A549 (cell line): ENCODE data around the gene KIF1C. TPM values are rescaled to one million over a fixed set of nuclear protein-coding genes. Genes with fewer than 3 reads are reported as not detected.
A peak's percentile ranks its signal among the peaks of the same experiment; 100 is the strongest.

Experiments
- ATAC-seq, 2 experiments: fragments of 200-7000 bp in 1 of 2; fragments of >200 bp in 1 of 2; cut with Nextera tagmentation in 1 of 2; cut with Tn5 transposase in 1 of 2; 3 replicates each; pipeline versions ENCODE4 v1.8.0 to v1.9.1; 2018 to 2020; ENCODE audit warnings: mild to moderate bottlenecking in 1 of 2, moderate library complexity in 1 of 2
- CTCF ChIA-PET: fragments of 300-600 bp; sonication (Branson Sonifier 250); formaldehyde crosslinking; extraction: SDS; loops from one replicate; lab custom pipeline; 2021; ENCODE audit warnings: antibody characterized with exemption, inconsistent platforms; lab: Yijun Ruan, JAX
- POLR2A ChIA-PET: fragments of 350-600 bp; formaldehyde crosslinking; extraction: SDS; loops from one replicate; lab custom pipeline; 2021; ENCODE audit warnings: antibody characterized with exemption, inconsistent platforms; lab: Yijun Ruan, JAX
- DNase-seq, 2 experiments: peaks; one replicate each; pipeline versions ENCODE4 v3.0.0 to v3.0.0-alpha.2; 2011 to 2016; ENCODE audit warnings: low read depth in 1 of 2, low spot score in 1 of 2
- FAIRE-seq: peaks from 2 replicates; lab custom pipeline; 2011; peaks lifted over from hg19 to GRCh38; lab: Jason Lieb, UNC
- H3K27ac ChIP-seq, 2 experiments: fragments of >200 bp; sonication (Bioruptor Twin); formaldehyde crosslinking; 3 replicates each; pipeline ENCODE4 v1.5.1; 2016 to 2017
- H3K4me1 ChIP-seq: fragments of >200 bp; sonication (Bioruptor Twin); formaldehyde crosslinking; 3 replicates; pipeline ENCODE4 v1.6.1; 2016
- H3K4me2 ChIP-seq: fragments of >200 bp; sonication (Bioruptor Twin); formaldehyde crosslinking; 3 replicates; pipeline ENCODE4 v1.6.1; 2016
- H3K4me3 ChIP-seq: fragments of >200 bp; sonication (Bioruptor Twin); formaldehyde crosslinking; 3 replicates; pipeline ENCODE4 v1.5.1; 2016
- H3K9me3 ChIP-seq: fragments of >200 bp; sonication (Bioruptor Twin); formaldehyde crosslinking; 3 replicates; pipeline ENCODE4 v1.6.1; 2016
- CHD2 ChIP-seq: fragments of 150-350 bp; IDR thresholded peaks from 2 replicates; pipeline ENCODE4 v1.6.1; 2014; ENCODE audit warnings: low read length; ENCODE audit not compliant: partially characterized antibody
- CHD4 ChIP-seq: fragments of 200-600 bp; sonication (generic); IDR thresholded peaks from 2 replicates; pipeline ENCODE4 v1.6.1; 2016; ENCODE audit warnings: antibody characterized with exemption, mild to moderate bottlenecking, borderline replicate concordance
- EHF ChIP-seq: fragments of 250-450 bp; sonication (Bioruptor Pico); IDR thresholded peaks from 2 replicates; pipeline ENCODE4 v1.5.0; 2020; ENCODE audit warnings: mild to moderate bottlenecking
- FOSB ChIP-seq: fragments of 250-450 bp; sonication (Bioruptor Pico); IDR thresholded peaks from 2 replicates; pipeline ENCODE4 v1.5.0; 2020; ENCODE audit warnings: mild to moderate bottlenecking, moderate library complexity
- FOXS1 ChIP-seq: fragments of 250-450 bp; sonication (Bioruptor Pico); IDR thresholded peaks from 2 replicates; pipeline ENCODE4 v1.5.0; 2020; ENCODE audit warnings: mild to moderate bottlenecking, moderate library complexity
- GATA3 ChIP-seq: IDR thresholded peaks from 2 replicates; pipeline ENCODE4 v1.6.1; 2012; ENCODE audit warnings: borderline replicate concordance
- HOXA7 ChIP-seq: fragments of 250-450 bp; sonication (Bioruptor Pico); IDR thresholded peaks from 2 replicates; pipeline ENCODE4 v1.5.0; 2020; ENCODE audit warnings: mild to moderate bottlenecking, moderate library complexity
- HOXB13 ChIP-seq: fragments of 250-450 bp; sonication (Bioruptor Pico); IDR thresholded peaks from 2 replicates; pipeline ENCODE4 v1.5.0; 2020; ENCODE audit warnings: low read depth, mild to moderate bottlenecking, moderate library complexity
- JUN ChIP-seq, 2 experiments: fragments of >200 bp; sonication (Bioruptor Twin); formaldehyde crosslinking; IDR thresholded peaks; 2 replicates in 1 of 2; 3 replicates in 1 of 2; pipeline ENCODE4 v1.6.1; 2016 to 2017
- JUNB ChIP-seq: fragments of >200 bp; sonication (Bioruptor Twin); formaldehyde crosslinking; IDR thresholded peaks from 2 replicates; pipeline ENCODE4 v1.6.1; 2016
- KDM1A ChIP-seq: fragments of 200-600 bp; sonication (generic); IDR thresholded peaks from 2 replicates; pipeline ENCODE4 v1.6.1; 2016; ENCODE audit warnings: low read depth, mild to moderate bottlenecking
- KDM5A ChIP-seq: fragments of 200-600 bp; sonication (generic); IDR thresholded peaks from 2 replicates; pipeline ENCODE4 v1.6.1; 2016; ENCODE audit warnings: antibody characterized with exemption, mild to moderate bottlenecking
- MAZ ChIP-seq: fragments of 150-350 bp; IDR thresholded peaks from 2 replicates; pipeline ENCODE4 v1.6.1; 2014; ENCODE audit warnings: antibody characterized with exemption, low read depth, low read length, borderline replicate concordance
- NPAS2 ChIP-seq: fragments of 250-450 bp; sonication (Bioruptor Pico); IDR thresholded peaks from 2 replicates; pipeline ENCODE4 v1.8.0; 2022; ENCODE audit warnings: mild to moderate bottlenecking, moderate library complexity, borderline replicate concordance
- NR3C1 ChIP-seq: fragments of >200 bp; sonication (Bioruptor Twin); formaldehyde crosslinking; IDR thresholded peaks from 3 replicates; pipeline ENCODE4 v1.6.1; 2017
- PBX3 ChIP-seq: IDR thresholded peaks from 2 replicates; pipeline ENCODE4 v1.6.1; 2012
- POLR2A ChIP-seq: IDR thresholded peaks from 2 replicates; pipeline ENCODE4 v1.6.1; 2012; ENCODE audit warnings: mild to moderate bottlenecking, low read length
- RARB ChIP-seq: fragments of 250-450 bp; sonication (Bioruptor Pico); IDR thresholded peaks from 2 replicates; pipeline ENCODE4 v1.8.0; 2021; ENCODE audit warnings: mild to moderate bottlenecking, moderate library complexity
- RFX5 ChIP-seq: fragments of 450-650 bp; IDR thresholded peaks from 2 replicates; pipeline ENCODE4 v1.7.1; 2014; ENCODE audit warnings: antibody characterized with exemption, mild to moderate bottlenecking, moderate library complexity
- TFCP2L1 ChIP-seq: fragments of 250-450 bp; sonication (Bioruptor Pico); IDR thresholded peaks from 2 replicates; pipeline ENCODE4 v1.5.0; 2021; ENCODE audit warnings: mild to moderate bottlenecking
- USF2 ChIP-seq: fragments of 450-650 bp; IDR thresholded peaks from 2 replicates; pipeline ENCODE4 v1.6.1; 2014; ENCODE audit warnings: antibody characterized with exemption
- ZC3H11A ChIP-seq: fragments of 450-650 bp; IDR thresholded peaks from 2 replicates; pipeline ENCODE4 v1.6.1; 2014; ENCODE audit warnings: antibody characterized with exemption, mild to moderate bottlenecking
- ZNF302 ChIP-seq: fragments of 250-450 bp; sonication (Bioruptor Pico); IDR thresholded peaks from 2 replicates; pipeline ENCODE4 v1.9.0; 2021; ENCODE audit warnings: inconsistent platforms, mild to moderate bottlenecking, moderate library complexity
- WGBS: methylation state at CpG from one replicate; pipeline ENCODE4 v1.1.6; 2017; ENCODE audit errors: missing lambda C conversion rate; 5-methylcytosine and 5-hydroxymethylcytosine counted together
- polyA plus RNA-seq, 4 experiments: library from polyadenylated mRNA; depleted of rRNA in 3 of 4; stranded (reverse); fragments of >200 nt; fragmentation: RNase III in 1 of 4; extraction: RNeasy Plus Mini Kit Qiagen cat#74134 plus additional on column Dnase treatment in 1 of 4; gene quantifications; 2 replicates in 3 of 4; 3 replicates in 1 of 4; pipeline ENCODE4 v1.2.3, GENCODE V29; 2011 to 2017
- TF ChIP-seq, protein P1 (sequence below): IDR thresholded peaks from 2 replicates; pipeline ENCODE4 v1.6.1; 2012

Gene KIF1C
- polyA plus RNA-seq, 2 of the 4 experiments (the other 2 are of a cell fraction), result 48.4 to 77.4 TPM

DNA sequence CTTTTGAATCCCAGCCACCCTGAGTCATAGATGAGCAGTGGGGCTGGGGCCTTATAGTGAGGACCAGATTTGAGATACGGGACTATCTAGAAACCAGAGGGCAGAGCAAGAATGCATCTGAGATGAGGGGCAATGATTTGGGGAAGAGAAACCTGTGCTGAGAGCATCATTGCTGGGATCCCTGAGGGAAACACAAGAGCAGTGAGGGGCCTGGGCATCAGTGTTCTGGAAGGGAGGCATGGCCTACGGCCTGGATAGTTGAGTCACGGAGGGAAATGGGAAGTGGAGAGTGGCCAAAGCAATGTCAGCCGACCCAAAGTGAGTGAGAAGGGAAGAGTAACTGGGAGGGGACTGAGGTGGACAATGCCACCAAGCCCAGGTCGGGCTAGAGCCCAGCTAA lies 15.4 kb upstream of the KIF1C start:
- no peak overlapping the region for H3K4me3 ChIP-seq
- DNase-seq (no peak), ATAC-seq (no peak), FAIRE-seq (no peak)
- H3K27ac ChIP-seq, result no peak overlapping the region
- TF ChIP-seq ZNF302 (CRISPR knock-in tag) (no peak), EHF (no peak), RARB (CRISPR knock-in tag) (no peak), HOXA7 (CRISPR knock-in tag) (no peak), TFCP2L1 (CRISPR knock-in tag) (no peak), KDM5A (no peak), FOXS1 (CRISPR knock-in tag) (no peak), NR3C1 (no peak), CHD4 (no peak), USF2 (no peak), NPAS2 (no peak), HOXB13 (CRISPR knock-in tag) (no peak), GATA3 (no peak)
- TF ChIP-seq, protein P1, sequence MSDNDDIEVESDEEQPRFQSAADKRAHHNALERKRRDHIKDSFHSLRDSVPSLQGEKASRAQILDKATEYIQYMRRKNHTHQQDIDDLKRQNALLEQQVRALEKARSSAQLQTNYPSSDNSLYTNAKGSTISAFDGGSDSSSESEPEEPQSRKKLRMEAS, result no peak
- POLR2A ChIA-PET, result no interaction called here
- H3K9me3 ChIP-seq, result no peaks in the 10 kb centered on the region
- no peak overlapping the region for H3K4me2 ChIP-seq
- 84% methylated on average over 5 of the region's 5 CpGs for WGBS
- CTCF ChIA-PET, result interaction anchor here (1.1 to 1.6 kb wide), 3 partner anchors 8 to 73 kb away, joined by 3 to 7 read pairs (median 3); no protein-coding TSS in a partner anchor
- peaks cover 10% of the 10 kb centered on the region for H3K4me1 ChIP-seq

- peak overlapping the region; percentile 78 for H3K4me3 ChIP-seq
- ATAC-seq (peak; percentile 3 to 12; a peak in 5 of 6 replicates), DNase-seq (no peak), FAIRE-seq (no peak)
- no peaks in the 10 kb centered on the region for H3K9me3 ChIP-seq
- TF ChIP-seq RARB (CRISPR knock-in tag) (no peak), PBX3 (no peak), CHD2 (no peak), JUN (IDR thresholded peaks at IDR 0.05) (no peak), JUNB (no peak), RFX5 (no peak), KDM5A (no peak), FOSB (CRISPR knock-in tag) (no peak), MAZ (no peak), POLR2A (no peak), ZC3H11A (no peak), KDM1A (no peak)
- WGBS, result 28% methylated on average over 5 of the region's 5 CpGs
- POLR2A ChIA-PET, result interaction anchor here (1.2 to 3.0 kb wide), 5 partner anchors 11 to 46 kb away, joined by 3 to 17 read pairs (median 13); partner anchors contain the start of genes INCA1, KIF1C, PFN1 and RNF167
- CTCF ChIA-PET, result interaction anchor here (0.7 to 6.5 kb wide), 34 partner anchors 8 to 420 kb away, joined by 3 to 148 read pairs (median 7); partner anchors contain the start of genes ENO3, INCA1, KIF1C and MED11
- peak overlapping the region; percentile 88 to 91 for H3K27ac ChIP-seq
- H3K4me2 ChIP-seq, result peak overlapping the region; percentile 89
- peaks cover 21% of the 10 kb centered on the region for H3K4me1 ChIP-seq
These were observed 11.3 kb upstream of the KIF1C start for GRCh38 chr17:4986403-4986802.
